Neutrophil (primary cell): ENCODE data around the gene TENM3.

Source experiments
- H3K27ac ChIP-seq: fragments of 200-600 bp; sonication (generic); 2 replicates; pipeline ENCODE4 v1.5.1; 2016; ENCODE audit warnings: mild to moderate bottlenecking, moderate library complexity
- H3K27me3 ChIP-seq: fragments of 200-600 bp; sonication (generic); 2 replicates; pipeline ENCODE4 v1.6.0; 2016; ENCODE audit warnings: mild to moderate bottlenecking
- H3K36me3 ChIP-seq: fragments of 200-600 bp; sonication (generic); 2 replicates; pipeline ENCODE4 v1.5.1; 2017
- H3K4me1 ChIP-seq, 2 experiments: fragments of 200-600 bp in 1 of 2; sonication (generic) in 1 of 2; 1 replicate in 1 of 2; 2 replicates in 1 of 2; pipeline versions ENCODE4 v1.5.1 to v1.6.1; 2013 to 2016; ENCODE audit warnings: low read depth in 1 of 2, low read length in 1 of 2, mild to moderate bottlenecking in 1 of 2, moderate library complexity in 1 of 2; ENCODE audit not compliant: control insufficient read depth in 1 of 2, insufficient read depth in 1 of 2
- H3K4me3 ChIP-seq, 2 experiments: fragments of 200-600 bp in 1 of 2; sonication (generic) in 1 of 2; 1 replicate in 1 of 2; 2 replicates in 1 of 2; pipeline ENCODE4 v1.5.1; 2013 to 2016; ENCODE audit warnings: low read depth in 1 of 2, low read length in 1 of 2, mild to moderate bottlenecking in 1 of 2, moderate library complexity in 1 of 2
- H3K9me3 ChIP-seq: fragments of 200-600 bp; sonication (generic); 2 replicates; pipeline ENCODE4 v1.5.1; 2016
- CTCF ChIP-seq: fragments of 200-600 bp; sonication (generic); IDR thresholded peaks from 2 replicates; pipeline ENCODE4 v1.5.1; 2016; ENCODE audit warnings: antibody characterized with exemption

The TENM3 gene

DNA sequence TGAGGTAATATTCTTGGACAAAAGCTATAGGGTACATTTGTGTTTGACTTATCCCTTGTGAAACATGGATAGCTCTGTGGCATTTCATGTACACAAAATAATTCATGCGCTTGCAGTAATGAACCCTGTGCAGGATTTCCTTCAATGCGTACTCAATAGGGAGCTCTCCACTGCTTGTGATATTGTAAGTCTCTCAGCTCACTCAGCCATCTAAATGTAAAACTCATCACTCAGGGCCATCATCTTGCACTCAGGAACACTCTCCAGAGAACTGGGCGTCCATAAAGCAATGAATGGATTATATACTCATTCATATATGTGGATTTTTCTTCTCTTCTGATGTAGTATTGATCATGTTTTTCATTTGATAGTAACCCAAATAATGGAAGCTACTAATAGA lies 385.9 kb downstream of the TENM3 start:
- Histone ChIP-seq H3K9me3 (no peaks in the 10 kb centered on the region), H3K4me3 (no peak overlapping the region), H3K4me1 (no peaks in the 10 kb centered on the region), H3K27me3 (no peaks in the 10 kb centered on the region), H3K27ac (no peak overlapping the region), H3K36me3 (no peaks in the 10 kb centered on the region)
- TF ChIP-seq CTCF: no peak

DNA sequence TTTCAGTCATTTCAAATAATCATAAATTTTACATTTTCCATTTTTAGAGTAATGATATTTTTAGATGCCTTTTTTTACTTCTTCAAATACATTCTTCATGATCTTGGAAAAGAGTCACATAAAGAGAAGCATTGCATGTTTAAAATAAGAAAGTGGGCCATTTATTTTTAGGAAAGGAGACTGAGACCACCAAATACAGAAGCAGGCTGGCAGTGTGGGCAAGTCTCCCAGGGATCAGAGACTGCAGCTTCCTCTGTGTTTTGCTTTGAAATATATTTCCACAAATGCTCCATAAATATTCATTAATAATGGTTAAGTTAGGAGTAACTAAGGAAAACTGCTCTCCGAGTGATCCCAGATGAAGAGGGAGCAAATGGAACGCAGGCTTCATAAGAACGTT lies 397.3 kb downstream of the TENM3 start:
- Histone ChIP-seq H3K27ac (no peak overlapping the region), H3K4me3 (no peak overlapping the region), H3K4me1 (no peaks in the 10 kb centered on the region), H3K36me3 (no peaks in the 10 kb centered on the region), H3K27me3 (no peaks in the 10 kb centered on the region), H3K9me3 (no peaks in the 10 kb centered on the region)
- TF ChIP-seq CTCF: no peak

GRCh38 chr4:182640932-182641331 lies 397.7 kb downstream of the TENM3 start:
- no peak for TF ChIP-seq CTCF
- Histone ChIP-seq H3K27ac (no peak overlapping the region), H3K4me1 (no peaks in the 10 kb centered on the region), H3K4me3 (no peak overlapping the region), H3K36me3 (no peaks in the 10 kb centered on the region), H3K9me3 (no peaks in the 10 kb centered on the region), H3K27me3 (no peaks in the 10 kb centered on the region)

- Histone ChIP-seq H3K27ac (no peak overlapping the region), H3K27me3 (no peaks in the 10 kb centered on the region), H3K9me3 (no peaks in the 10 kb centered on the region), H3K4me1 (no peaks in the 10 kb centered on the region), H3K4me3 (no peak overlapping the region), H3K36me3 (no peaks in the 10 kb centered on the region)
- TF ChIP-seq CTCF: no peak
Measured at GRCh38 chr4:182642831-182643230, 399.6 kb downstream of the TENM3 start.

GRCh38 chr4:182643801-182644682 lies 400.8 kb downstream of the TENM3 start:
- no peak overlapping the region for H3K27ac ChIP-seq
- H3K36me3 ChIP-seq: no peaks in the 10 kb centered on the region
- H3K27me3 ChIP-seq: no peaks in the 10 kb centered on the region
- H3K4me1 ChIP-seq: no peaks in the 10 kb centered on the region
- H3K4me3 ChIP-seq: no peak overlapping the region
- TF ChIP-seq CTCF: no peak
- no peaks in the 10 kb centered on the region for H3K9me3 ChIP-seq
